ENCODE results near the gene KANSL1. TPM values are rescaled to one million over a fixed set of nuclear protein-coding genes. Genes with fewer than 3 reads are reported as not detected.

Gene KANSL1
- total and polyA plus RNA-seq, 10 of the 15 experiments (the other 5 are each of a cell fraction or from before 2014, with no cell fraction given), result 4.7 to 60.6 (median 28.0) TPM

DNA sequence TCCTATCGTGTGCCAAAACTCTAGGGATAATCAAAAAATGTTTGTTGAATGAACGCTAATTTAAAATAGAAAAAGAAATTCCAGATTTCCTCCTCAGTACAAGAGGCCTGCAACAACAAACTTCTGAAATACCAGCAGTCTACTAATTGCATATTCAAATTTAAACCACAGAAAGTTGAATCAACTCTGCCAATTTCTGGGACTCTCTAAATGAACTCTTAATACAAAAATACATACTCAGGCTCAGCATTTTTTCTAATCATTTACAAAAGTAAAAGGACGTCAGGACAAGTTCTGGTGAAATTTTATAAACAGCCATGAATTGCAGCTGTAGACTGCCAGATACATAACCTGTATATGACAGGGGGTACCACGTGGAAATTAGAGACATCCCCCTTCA lies 49.0 kb downstream of the KANSL1 start:
- TF ChIP-seq PAX8 (IDR thresholded peaks at IDR 0.05) (no peak), POLR2A (IDR thresholded peaks at IDR 0.05; ENCODE audit: low read depth, low read length) (no peak), POU2F2 (IDR thresholded peaks at IDR 0.05; ENCODE audit: borderline replicate concordance, low read depth, low read length) (peak; percentile 98), EGR1 (IDR thresholded peaks at IDR 0.05; ENCODE audit: borderline replicate concordance in 1 of 2, low read depth in 2 of 2, low read length in 2 of 2) (no peak), RELB (IDR thresholded peaks at IDR 0.05; ENCODE audit: low read depth) (peak; percentile 50; the same call in 1 of the 2 replicates), MEF2B (IDR thresholded peaks at IDR 0.05; ENCODE audit: partially characterized antibody, poor library complexity, severe bottlenecking) (peak; percentile 20), STAT3 (IDR thresholded peaks at IDR 0.05; ENCODE audit: low read depth, low read length) (0 out of 2 replicates have a peak, but pooled peaks have one; percentile 42), TCF12 (IDR thresholded peaks at IDR 0.05; ENCODE audit: low read depth, low read length) (no peak), ZNF384 (IDR thresholded peaks at IDR 0.05; ENCODE audit: borderline replicate concordance, low read depth, low read length) (peak; percentile 76), NFIC (IDR thresholded peaks at IDR 0.05; ENCODE audit: low read depth, low read length) (peak; percentile 70; the same call in 1 of the 2 replicates), ATF2 (IDR thresholded peaks at IDR 0.05; ENCODE audit: low read length) (peak; percentile 47; the same call in 1 of the 2 replicates), EP300 (IDR thresholded peaks at IDR 0.05; ENCODE audit: borderline replicate concordance in 1 of 2, control insufficient read depth in 1 of 2, low read depth in 2 of 2, low read length in 2 of 2) (peak in 1 of 2 experiments; percentile 46; a peak in 2 of 4 replicates), BHLHE40 (IDR thresholded peaks at IDR 0.05; ENCODE audit: borderline replicate concordance in 1 of 2, low read depth in 2 of 2, low read length in 1 of 2) (peak in 1 of 2 experiments; percentile 32; a peak in 1 of 4 replicates), RUNX3 (IDR thresholded peaks at IDR 0.05; ENCODE audit: low read length) (peak; percentile 77), MTA2 (IDR thresholded peaks at IDR 0.05; ENCODE audit: low read depth) (peak; percentile 55; the same call in 1 of the 2 replicates), IKZF1 (conservative IDR thresholded peaks at IDR 0.05) (peak; percentile 8), PML (IDR thresholded peaks at IDR 0.05; ENCODE audit: low read length) (0 out of 2 replicates have a peak, but pooled peaks have one; percentile 25), SREBF1 (IDR thresholded peaks at IDR 0.05; ENCODE audit: low read length) (0 out of 2 replicates have a peak, but pooled peaks have one; percentile 45), MYB (IDR thresholded peaks at IDR 0.05; ENCODE audit: borderline replicate concordance, low read depth, low read length) (no peak), DPF2 (IDR thresholded peaks at IDR 0.05) (peak; percentile 46; the same call in 1 of the 2 replicates), MTA3 (IDR thresholded peaks at IDR 0.05; ENCODE audit: borderline replicate concordance, low read length) (no peak)
- POLR2A ChIA-PET, result interaction anchor here (0.5 to 5.9 kb wide), 14 partner anchors 11 to 1041 kb away, joined by 3 to 124 read pairs (median 8); no protein-coding TSS in a partner anchor
- no peaks in the 10 kb centered on the region; a peak in 1 of 4 replicates for H3K36me3 ChIP-seq (ENCODE audit: control insufficient read depth in 2 of 2, insufficient read depth in 2 of 2, low read length in 1 of 2)
- peaks cover 81% of the 10 kb centered on the region for H3K4me1 ChIP-seq (ENCODE audit: control insufficient read depth, insufficient read depth, low read length)
- intact Hi-C loops (cut with micrococcal nuclease; ENCODE audit: unreplicated experiment) (no loop called here), in situ Hi-C loops (cut with MboI) (loop anchor here (25.0 kb wide), 1 partner anchor 557 kb away; no protein-coding TSS in a partner anchor)
- peak; percentile 26 for ATAC-seq
- RAD21 ChIA-PET (ENCODE audit: unreplicated experiment), result interaction anchor here (0.5 to 8.3 kb wide), 17 partner anchors 12 to 1767 kb away, joined by 3 to 130 read pairs (median 11); partner anchors contain the start of gene KANSL1
- no TSS peak for BruUV-seq (replicated peaks)
- peak overlapping the region; percentile 29 for H3K4me3 ChIP-seq
- H3K9me3 ChIP-seq (replicated peaks; ENCODE audit: control insufficient read depth, insufficient read depth, low read length), result no peaks in the 10 kb centered on the region
- H3K27ac ChIP-seq (ENCODE audit: control insufficient read depth, insufficient read depth), result peak overlapping the region; percentile 77
- H3K27me3 ChIP-seq (replicated peaks in 1 of 2; ENCODE audit: control insufficient read depth in 2 of 2, insufficient read depth in 2 of 2, low read length in 1 of 2), result no peaks in the 10 kb centered on the region
- WGBS (ENCODE audit: insufficient coverage, insufficient replicate concordance, low lambda C conversion rate, missing lambda C conversion rate), result under 1% methylated on average over 4 of the region's 4 CpGs
- H3K4me2 ChIP-seq (ENCODE audit: control insufficient read depth, insufficient read depth), result peak overlapping the region; percentile 89
- SMC1A ChIA-PET (ENCODE audit: uncharacterized antibody, unreplicated experiment), result interaction anchor here (0.7 to 8.3 kb wide), 15 partner anchors 7 to 124 kb away, joined by 3 to 207 read pairs (median 15); partner anchors contain the start of gene KANSL1
- no peak overlapping the region for H3K9ac ChIP-seq (ENCODE audit: control insufficient read depth, insufficient read depth, low read length)
- no peak for FAIRE-seq
- H4K20me1 ChIP-seq (ENCODE audit: control insufficient read depth, insufficient read depth), result peaks cover 7% of the 10 kb centered on the region; the same call in 1 of the 2 replicates
- H2AFZ ChIP-seq (ENCODE audit: control insufficient read depth, low read depth, low read length), result no peak overlapping the region
- H3K79me2 ChIP-seq (ENCODE audit: control insufficient read depth, insufficient read depth, low read length), result peaks cover 91% of the 10 kb centered on the region
- CTCF ChIA-PET, result interaction anchor here (0.8 to 8.3 kb wide), 13 partner anchors 12 to 100 kb away, joined by 3 to 110 read pairs (median 12); partner anchors contain the start of gene KANSL1
- DNase-seq (ENCODE audit: low read depth, low spot score), result no peak
